ENCODE measurements around the gene SLC25A21.

GRCh38 chr14:37045340-37046061 lies 126.9 kb downstream of the SLC25A21 start:
- TF ChIP-seq POLR2A (IDR thresholded peaks at IDR 0.05; ENCODE audit: low read length) (no peak), GATA1 (IDR thresholded peaks at IDR 0.05; ENCODE audit: low read depth, low read length) (no peak)
